WTC11 (cell line): ENCODE measurements around the gene SUN2. TPM values are rescaled to one million over a fixed set of nuclear protein-coding genes. Genes with fewer than 3 reads are reported as not detected.

ENCODE experiments used
- ATAC-seq: fragments of 200-7000 bp; cut with Tn5 transposase; 2 replicates; pipeline ENCODE4 v1.10.0; 2021; ENCODE audit warnings: mild to moderate bottlenecking, moderate library complexity
- CTCF ChIA-PET: fragments of 300-600 bp; sonication (Branson Sonifier 250); formaldehyde crosslinking; loops from one replicate; lab custom pipeline; 2021; ENCODE audit warnings: antibody characterized with exemption; lab: Charles Lee
- POLR2A ChIA-PET: fragments of 350-600 bp; sonication (Branson Sonifier 250); formaldehyde crosslinking; loops from one replicate; lab custom pipeline; 2021; ENCODE audit warnings: antibody characterized with exemption; lab: Charles Lee
- DNase-seq: peaks from one replicate; pipeline ENCODE4 v3.0.0; 2021; ENCODE audit warnings: low spot score
- H3K27ac Mint-ChIP-seq: 2 replicates; pipeline ENCODE4 v1.8.0; 2021; ENCODE audit warnings: mixed read lengths
- H3K27me3 Mint-ChIP-seq: 2 replicates; pipeline ENCODE4 v1.8.0; 2021; ENCODE audit warnings: low read depth, mild to moderate bottlenecking, moderate library complexity, mixed read lengths
- H3K36me3 Mint-ChIP-seq: 2 replicates; pipeline ENCODE4 v1.8.0; 2021; ENCODE audit warnings: mixed read lengths
- H3K4me1 Mint-ChIP-seq: 2 replicates; pipeline ENCODE4 v1.8.0; 2022; ENCODE audit warnings: mixed read lengths
- H3K4me3 Mint-ChIP-seq: 2 replicates; pipeline ENCODE4 v1.8.0; 2021; ENCODE audit warnings: mild to moderate bottlenecking, moderate library complexity, mixed read lengths
- H3K9me3 Mint-ChIP-seq: 2 replicates; pipeline ENCODE4 v1.8.0; 2021; ENCODE audit warnings: mixed read lengths
- AR ChIP-seq: fragments of 250-450 bp; sonication (Bioruptor Pico); IDR thresholded peaks from 2 replicates; pipeline ENCODE4 v1.9.0; 2021; ENCODE audit warnings: mild to moderate bottlenecking
- ATF1 ChIP-seq: sonication (generic); formaldehyde crosslinking; IDR thresholded peaks from 2 replicates; pipeline ENCODE4 v1.8.1; 2023; ENCODE audit warnings: mild to moderate bottlenecking, moderate library complexity, missing genetic modification reagents
- CREM ChIP-seq: sonication (generic); formaldehyde crosslinking; IDR thresholded peaks from 2 replicates; pipeline ENCODE4 v1.8.1; 2022; ENCODE audit warnings: mild to moderate bottlenecking, missing genetic modification reagents, moderate library complexity
- CTCF ChIP-seq: fragments of 200-600 bp; IDR thresholded peaks from 2 replicates; pipeline ENCODE4 v1.8.0; 2022; ENCODE audit warnings: antibody characterized with exemption
- E2F4 ChIP-seq: sonication (generic); formaldehyde crosslinking; IDR thresholded peaks from 2 replicates; pipeline ENCODE4 v1.8.1; 2022; ENCODE audit warnings: low read depth, mild to moderate bottlenecking, moderate library complexity, missing genetic modification reagents, borderline replicate concordance
- ERG ChIP-seq: fragments of 250-450 bp; sonication (Bioruptor Pico); IDR thresholded peaks from 2 replicates; pipeline ENCODE4 v1.8.0; 2021; ENCODE audit warnings: mild to moderate bottlenecking
- JAZF1 ChIP-seq: fragments of 250-450 bp; sonication (Bioruptor Pico); IDR thresholded peaks from 2 replicates; pipeline ENCODE4 v1.9.0; 2021; ENCODE audit warnings: moderate library complexity, mild to moderate bottlenecking, inconsistent platforms
- MAX ChIP-seq: sonication (generic); formaldehyde crosslinking; IDR thresholded peaks from 2 replicates; pipeline ENCODE4 v1.8.0; 2022; ENCODE audit warnings: mild to moderate bottlenecking, missing genetic modification reagents
- MLX ChIP-seq: sonication (generic); formaldehyde crosslinking; IDR thresholded peaks from 2 replicates; pipeline ENCODE4 v1.8.1; 2023; ENCODE audit warnings: mild to moderate bottlenecking, missing genetic modification reagents, moderate library complexity
- NR1H2 ChIP-seq: sonication (generic); formaldehyde crosslinking; IDR thresholded peaks from 2 replicates; pipeline ENCODE4 v1.9.0; 2021; ENCODE audit warnings: mild to moderate bottlenecking, moderate library complexity, missing genetic modification reagents
- PRDM15 ChIP-seq: sonication (generic); formaldehyde crosslinking; IDR thresholded peaks from 2 replicates; pipeline ENCODE4 v1.8.0; 2022; ENCODE audit warnings: missing genetic modification reagents
- SMAD4 ChIP-seq: sonication (generic); formaldehyde crosslinking; IDR thresholded peaks from 2 replicates; pipeline ENCODE4 v1.8.0; 2022; ENCODE audit warnings: mild to moderate bottlenecking, missing genetic modification reagents
- SP1 ChIP-seq: sonication (generic); formaldehyde crosslinking; conservative IDR thresholded peaks from 2 replicates; pipeline ENCODE4 v1.8.1; 2022; ENCODE audit warnings: missing genetic modification reagents
- TCF7 ChIP-seq: sonication (generic); formaldehyde crosslinking; IDR thresholded peaks from 2 replicates; pipeline ENCODE4 v1.8.0; 2022; ENCODE audit warnings: mild to moderate bottlenecking, low read depth, missing genetic modification reagents, moderate library complexity
- TP53 ChIP-seq: sonication (generic); formaldehyde crosslinking; IDR thresholded peaks from 2 replicates; pipeline ENCODE4 v1.8.1; 2023; ENCODE audit warnings: mild to moderate bottlenecking, missing genetic modification reagents
- USF1 ChIP-seq: sonication (generic); formaldehyde crosslinking; IDR thresholded peaks from 2 replicates; pipeline ENCODE4 v1.8.0; 2022; ENCODE audit warnings: mild to moderate bottlenecking, missing genetic modification reagents
- ZNF423 ChIP-seq: fragments of 250-450 bp; sonication (Bioruptor Pico); IDR thresholded peaks from 2 replicates; pipeline ENCODE4 v2.1.2; 2022; ENCODE audit warnings: mild to moderate bottlenecking, moderate library complexity
- total RNA-seq: library from RNA; stranded (reverse); gene quantifications from 3 replicates; pipeline ENCODE4 v1.2.3, GENCODE V29; 2021

Gene SUN2
- total RNA-seq, 1 experiment from 2014 or later: 30.1 TPM

GRCh38 chr22:38733724-38734381 is 21.9 kb downstream of the SUN2 start:
- ATAC-seq: no peak
- TF ChIP-seq ERG (CRISPR knock-in tag): no peak
- no peak for TF ChIP-seq ATF1 (CRISPR knock-in tag)
- no peak for TF ChIP-seq CREM (CRISPR knock-in tag)
- no peak for TF ChIP-seq TP53 (CRISPR knock-in tag)
- no peak for TF ChIP-seq TCF7 (CRISPR knock-in tag)
- TF ChIP-seq E2F4: no peak
- TF ChIP-seq MLX (CRISPR knock-in tag): no peak
- no peak for TF ChIP-seq AR (CRISPR knock-in tag)
- TF ChIP-seq USF1 (CRISPR knock-in tag): no peak
- TF ChIP-seq MAX (CRISPR knock-in tag): no peak
- no peak for TF ChIP-seq JAZF1 (CRISPR knock-in tag)
- no peak for TF ChIP-seq SP1 (CRISPR knock-in tag)
- no peak for TF ChIP-seq SMAD4 (CRISPR knock-in tag)
- no peak for TF ChIP-seq ZNF423 (CRISPR knock-in tag)
- no peak for TF ChIP-seq NR1H2 (CRISPR knock-in tag)
- TF ChIP-seq PRDM15 (CRISPR knock-in tag): no peak
- TF ChIP-seq CTCF: no peak
- TF ChIP-seq, all 79 proteins: peak for 0
- Mint-ChIP-seq H3K36me3 (peaks cover 34% of the 10 kb centered on the region), H3K4me3 (no peak overlapping the region), H3K27ac (no peak overlapping the region), H3K27me3 (no peaks in the 10 kb centered on the region), H3K4me1 (0 out of 2 replicates have a peak, but pooled peaks cover 3% of the 10 kb centered on the region), H3K9me3 (no peaks in the 10 kb centered on the region)
- DNase-seq: no peak
- ChIA-PET POLR2A (interaction anchor here (1.1 to 1.8 kb wide), 2 partner anchors 8 to 13 kb away, joined by 3 to 5 read pairs; no protein-coding TSS in a partner anchor), CTCF (interaction anchor here (0.7 to 4.0 kb wide), 21 partner anchors 9 to 597 kb away, joined by 3 to 43 read pairs (median 4); partner anchors contain the start of genes GTPBP1 and TOMM22)
